HEK293 (cell line): Measurements from ENCODE around the gene HSD17B14.

Source experiments
- GLI4 ChIP-seq: fragments of 450-650 bp; formaldehyde crosslinking; IDR thresholded peaks from 2 replicates; pipeline ENCODE4 v1.5.1; 2016; ENCODE audit warnings: missing biosample characterization, missing genetic modification characterization
- GLIS2 ChIP-seq: fragments of 450-650 bp; formaldehyde crosslinking; IDR thresholded peaks from 2 replicates; pipeline ENCODE4 v1.5.1; 2016; ENCODE audit warnings: missing biosample characterization, missing genetic modification characterization
- HOXD13 ChIP-seq: sonication (generic); formaldehyde crosslinking; IDR thresholded peaks from 2 replicates; pipeline ENCODE4 v1.8.0; 2022; ENCODE audit warnings: missing genetic modification reagents, borderline replicate concordance
- MYNN ChIP-seq: fragments of 450-650 bp; formaldehyde crosslinking; IDR thresholded peaks from 2 replicates; pipeline ENCODE4 v1.5.1; 2016; ENCODE audit warnings: missing biosample characterization, missing genetic modification characterization, borderline replicate concordance
- OSR2 ChIP-seq: fragments of 450-650 bp; formaldehyde crosslinking; IDR thresholded peaks from 2 replicates; pipeline ENCODE4 v1.5.1; 2016; ENCODE audit warnings: missing biosample characterization, missing genetic modification characterization
- REST ChIP-seq: fragments of 450-650 bp; formaldehyde crosslinking; IDR thresholded peaks from 2 replicates; pipeline ENCODE4 v1.5.1; 2016; ENCODE audit warnings: missing biosample characterization, missing genetic modification characterization
- TRIM28 ChIP-seq: IDR thresholded peaks from 2 replicates; pipeline ENCODE4 v1.6.1; 2011; ENCODE audit warnings: low read length, control low read depth, borderline replicate concordance
- ZFP37 ChIP-seq: fragments of 450-650 bp; formaldehyde crosslinking; IDR thresholded peaks from 2 replicates; pipeline ENCODE4 v1.5.1; 2016; ENCODE audit warnings: missing biosample characterization, missing genetic modification characterization
- ZNF10 ChIP-seq: fragments of 450-650 bp; formaldehyde crosslinking; IDR thresholded peaks from 2 replicates; pipeline ENCODE4 v1.5.1; 2017; ENCODE audit warnings: missing biosample characterization, missing genetic modification characterization
- ZNF175 ChIP-seq: fragments of 450-650 bp; formaldehyde crosslinking; IDR thresholded peaks from 2 replicates; pipeline ENCODE4 v1.5.1; 2016; ENCODE audit warnings: missing biosample characterization, missing genetic modification characterization
- ZNF221 ChIP-seq: fragments of 450-650 bp; formaldehyde crosslinking; IDR thresholded peaks from 2 replicates; pipeline ENCODE4 v1.5.1; 2017; ENCODE audit warnings: missing biosample characterization, missing genetic modification characterization, borderline replicate concordance
- ZNF239 ChIP-seq: fragments of 450-650 bp; formaldehyde crosslinking; IDR thresholded peaks from 2 replicates; pipeline ENCODE4 v1.5.1; 2016; ENCODE audit warnings: missing biosample characterization, missing genetic modification characterization
- ZNF274 ChIP-seq, 2 experiments: fragments of 200-500 bp in 1 of 2; fragments of 450-650 bp in 1 of 2; sonication (Bioruptor generic) in 1 of 2; formaldehyde crosslinking in 1 of 2; IDR thresholded peaks; 2 replicates each; pipeline versions ENCODE4 v1.5.1 to v1.6.1; 2014 to 2016; ENCODE audit warnings: borderline replicate concordance in 1 of 2, inconsistent platforms in 1 of 2, low read length in 1 of 2, missing biosample characterization in 1 of 2, missing genetic modification characterization in 1 of 2
- ZNF292 ChIP-seq: fragments of 450-650 bp; formaldehyde crosslinking; IDR thresholded peaks from 2 replicates; pipeline ENCODE4 v1.5.1; 2016; ENCODE audit warnings: low read depth, missing biosample characterization, missing genetic modification characterization, borderline replicate concordance
- ZNF394 ChIP-seq: fragments of 450-650 bp; formaldehyde crosslinking; IDR thresholded peaks from 2 replicates; pipeline ENCODE4 v1.5.1; 2016; ENCODE audit warnings: missing biosample characterization, missing genetic modification characterization, mild to moderate bottlenecking, moderate library complexity, borderline replicate concordance
- ZNF404 ChIP-seq: fragments of 450-650 bp; formaldehyde crosslinking; IDR thresholded peaks from 2 replicates; pipeline ENCODE4 v1.5.1; 2017; ENCODE audit warnings: missing biosample characterization, missing genetic modification characterization
- ZNF48 ChIP-seq: fragments of 450-650 bp; formaldehyde crosslinking; IDR thresholded peaks from 2 replicates; pipeline ENCODE4 v1.5.1; 2016; ENCODE audit warnings: missing biosample characterization, missing genetic modification characterization
- ZNF514 ChIP-seq: fragments of 450-650 bp; formaldehyde crosslinking; IDR thresholded peaks from 2 replicates; pipeline ENCODE4 v1.5.1; 2016; ENCODE audit warnings: missing biosample characterization, missing genetic modification characterization
- ZNF585B ChIP-seq: fragments of 450-650 bp; formaldehyde crosslinking; IDR thresholded peaks from 2 replicates; pipeline ENCODE4 v1.5.1; 2016; ENCODE audit warnings: missing biosample characterization, missing genetic modification characterization
- ZNF670 ChIP-seq: fragments of 450-650 bp; formaldehyde crosslinking; IDR thresholded peaks from 2 replicates; pipeline ENCODE4 v1.5.1; 2016; ENCODE audit warnings: missing biosample characterization, missing genetic modification characterization, low read depth
- ZNF707 ChIP-seq: fragments of 450-650 bp; formaldehyde crosslinking; IDR thresholded peaks from 2 replicates; pipeline ENCODE4 v1.5.1; 2016; ENCODE audit warnings: missing biosample characterization, missing genetic modification characterization
- ZNF785 ChIP-seq: fragments of 450-650 bp; formaldehyde crosslinking; IDR thresholded peaks from 2 replicates; pipeline ENCODE4 v1.5.1; 2016; ENCODE audit warnings: missing biosample characterization, missing genetic modification characterization
- ZNF830 ChIP-seq: fragments of 450-650 bp; IDR thresholded peaks from 2 replicates; pipeline ENCODE4 v1.5.0; 2018; ENCODE audit warnings: missing biosample characterization, missing genetic modification characterization, low read depth, mild to moderate bottlenecking, moderate library complexity
- ZXDB ChIP-seq: fragments of 450-650 bp; formaldehyde crosslinking; IDR thresholded peaks from 2 replicates; pipeline ENCODE4 v1.5.1; 2016; ENCODE audit warnings: missing biosample characterization, missing genetic modification characterization
- TF ChIP-seq, protein P1 (sequence below): fragments of 450-650 bp; formaldehyde crosslinking; IDR thresholded peaks from 2 replicates; pipeline ENCODE4; 2016; ENCODE audit warnings: missing biosample characterization, missing genetic modification characterization
- TF ChIP-seq, protein P2 (sequence below): fragments of 450-650 bp; formaldehyde crosslinking; IDR thresholded peaks from 2 replicates; pipeline ENCODE4 v1.5.1; 2016; ENCODE audit warnings: missing biosample characterization, missing genetic modification characterization, borderline replicate concordance
- TF ChIP-seq, protein P3 (sequence below): IDR thresholded peaks from 2 replicates; pipeline ENCODE4 v1.6.1; 2011; ENCODE audit warnings: mild to moderate bottlenecking, low read depth, low read length, borderline replicate concordance
- TF ChIP-seq, protein P4 (sequence below): fragments of 450-650 bp; formaldehyde crosslinking; IDR thresholded peaks from 2 replicates; pipeline ENCODE4 v1.5.1; 2016; ENCODE audit warnings: missing biosample characterization, missing genetic modification characterization

HSD17B14 gene

DNA sequence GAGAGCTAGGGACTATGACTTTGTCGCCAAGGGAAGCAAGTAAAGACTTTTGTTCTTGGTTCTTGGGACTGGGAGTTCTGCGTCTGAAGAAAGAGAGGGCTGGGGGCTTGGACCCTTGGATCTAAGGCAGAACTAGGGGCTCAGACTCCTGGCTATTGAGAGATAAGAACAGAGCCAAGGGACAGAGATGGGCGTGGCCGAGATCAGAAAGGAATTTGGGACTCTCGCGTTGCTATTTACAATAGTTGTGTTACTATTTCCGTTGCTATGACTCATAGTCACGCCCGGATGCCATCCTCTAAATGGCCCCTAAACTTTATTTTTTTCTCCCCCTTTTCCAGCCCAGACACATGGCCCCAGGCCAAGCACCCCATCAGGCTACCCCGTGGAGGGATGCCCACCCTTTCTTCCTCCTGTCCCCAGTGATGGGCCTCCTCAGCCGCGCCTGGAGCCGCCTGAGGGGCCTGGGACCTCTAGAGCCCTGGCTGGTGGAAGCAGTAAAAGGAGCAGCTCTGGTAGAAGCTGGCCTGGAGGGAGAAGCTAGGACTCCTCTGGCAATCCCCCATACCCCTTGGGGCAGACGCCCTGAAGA lies 36.7 kb upstream of the HSD17B14 start (continued):
- TF ChIP-seq REST (tag by site-specific recombination), result no peak
- peak; percentile 99 for TF ChIP-seq ZNF394
- TF ChIP-seq ZNF670 (tag by site-specific recombination), result no peak
- no peak for TF ChIP-seq GLI4
- peak; percentile 52 for TF ChIP-seq GLIS2 (tag by site-specific recombination)
- TF ChIP-seq OSR2 (tag by site-specific recombination), result no peak
- no peak for TF ChIP-seq ZNF292 (tag by site-specific recombination)
- peak; percentile 25; the same call in 1 of the 2 replicates for TF ChIP-seq ZNF10 (tag by site-specific recombination)
- no peak for TF ChIP-seq ZNF514 (tag by site-specific recombination)
- TF ChIP-seq, protein P1, sequence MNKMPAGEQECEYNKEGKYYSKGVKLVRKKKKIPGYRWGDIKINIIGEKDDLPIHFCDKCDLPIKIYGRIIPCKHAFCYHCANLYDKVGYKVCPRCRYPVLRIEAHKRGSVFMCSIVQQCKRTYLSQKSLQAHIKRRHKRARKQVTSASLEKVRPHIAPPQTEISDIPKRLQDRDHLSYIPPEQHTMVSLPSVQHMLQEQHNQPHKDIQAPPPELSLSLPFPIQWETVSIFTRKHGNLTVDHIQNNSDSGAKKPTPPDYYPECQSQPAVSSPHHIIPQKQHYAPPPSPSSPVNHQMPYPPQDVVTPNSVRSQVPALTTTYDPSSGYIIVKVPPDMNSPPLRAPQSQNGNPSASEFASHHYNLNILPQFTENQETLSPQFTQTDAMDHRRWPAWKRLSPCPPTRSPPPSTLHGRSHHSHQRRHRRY, result no peak
- TF ChIP-seq ZNF785 (tag by site-specific recombination), result no peak
- no peak for TF ChIP-seq ZNF221 (tag by site-specific recombination)
- no peak for TF ChIP-seq ZNF404 (tag by site-specific recombination)
- TF ChIP-seq ZXDB (tag by site-specific recombination), result peak; percentile 36; the same call in 1 of the 2 replicates
- no peak for TF ChIP-seq MYNN (tag by site-specific recombination)
- no peak for TF ChIP-seq ZNF585B (tag by site-specific recombination)
- TF ChIP-seq ZFP37 (tag by site-specific recombination), result no peak
- no peak for TF ChIP-seq ZNF175 (tag by site-specific recombination)
- no peak for TF ChIP-seq ZNF239 (tag by site-specific recombination)
- TF ChIP-seq ZNF48 (tag by site-specific recombination), result no peak
- no peak for TF ChIP-seq ZNF830 (tag by site-specific recombination)
- no peak for TF ChIP-seq ZNF274 (IDR thresholded peaks at IDR 0.05; ENCODE audit: low read length)
- no peak for TF ChIP-seq ZNF274 (tag by site-specific recombination; IDR thresholded peaks at IDR 0.05; ENCODE audit: borderline replicate concordance)
- TF ChIP-seq, protein P2, sequence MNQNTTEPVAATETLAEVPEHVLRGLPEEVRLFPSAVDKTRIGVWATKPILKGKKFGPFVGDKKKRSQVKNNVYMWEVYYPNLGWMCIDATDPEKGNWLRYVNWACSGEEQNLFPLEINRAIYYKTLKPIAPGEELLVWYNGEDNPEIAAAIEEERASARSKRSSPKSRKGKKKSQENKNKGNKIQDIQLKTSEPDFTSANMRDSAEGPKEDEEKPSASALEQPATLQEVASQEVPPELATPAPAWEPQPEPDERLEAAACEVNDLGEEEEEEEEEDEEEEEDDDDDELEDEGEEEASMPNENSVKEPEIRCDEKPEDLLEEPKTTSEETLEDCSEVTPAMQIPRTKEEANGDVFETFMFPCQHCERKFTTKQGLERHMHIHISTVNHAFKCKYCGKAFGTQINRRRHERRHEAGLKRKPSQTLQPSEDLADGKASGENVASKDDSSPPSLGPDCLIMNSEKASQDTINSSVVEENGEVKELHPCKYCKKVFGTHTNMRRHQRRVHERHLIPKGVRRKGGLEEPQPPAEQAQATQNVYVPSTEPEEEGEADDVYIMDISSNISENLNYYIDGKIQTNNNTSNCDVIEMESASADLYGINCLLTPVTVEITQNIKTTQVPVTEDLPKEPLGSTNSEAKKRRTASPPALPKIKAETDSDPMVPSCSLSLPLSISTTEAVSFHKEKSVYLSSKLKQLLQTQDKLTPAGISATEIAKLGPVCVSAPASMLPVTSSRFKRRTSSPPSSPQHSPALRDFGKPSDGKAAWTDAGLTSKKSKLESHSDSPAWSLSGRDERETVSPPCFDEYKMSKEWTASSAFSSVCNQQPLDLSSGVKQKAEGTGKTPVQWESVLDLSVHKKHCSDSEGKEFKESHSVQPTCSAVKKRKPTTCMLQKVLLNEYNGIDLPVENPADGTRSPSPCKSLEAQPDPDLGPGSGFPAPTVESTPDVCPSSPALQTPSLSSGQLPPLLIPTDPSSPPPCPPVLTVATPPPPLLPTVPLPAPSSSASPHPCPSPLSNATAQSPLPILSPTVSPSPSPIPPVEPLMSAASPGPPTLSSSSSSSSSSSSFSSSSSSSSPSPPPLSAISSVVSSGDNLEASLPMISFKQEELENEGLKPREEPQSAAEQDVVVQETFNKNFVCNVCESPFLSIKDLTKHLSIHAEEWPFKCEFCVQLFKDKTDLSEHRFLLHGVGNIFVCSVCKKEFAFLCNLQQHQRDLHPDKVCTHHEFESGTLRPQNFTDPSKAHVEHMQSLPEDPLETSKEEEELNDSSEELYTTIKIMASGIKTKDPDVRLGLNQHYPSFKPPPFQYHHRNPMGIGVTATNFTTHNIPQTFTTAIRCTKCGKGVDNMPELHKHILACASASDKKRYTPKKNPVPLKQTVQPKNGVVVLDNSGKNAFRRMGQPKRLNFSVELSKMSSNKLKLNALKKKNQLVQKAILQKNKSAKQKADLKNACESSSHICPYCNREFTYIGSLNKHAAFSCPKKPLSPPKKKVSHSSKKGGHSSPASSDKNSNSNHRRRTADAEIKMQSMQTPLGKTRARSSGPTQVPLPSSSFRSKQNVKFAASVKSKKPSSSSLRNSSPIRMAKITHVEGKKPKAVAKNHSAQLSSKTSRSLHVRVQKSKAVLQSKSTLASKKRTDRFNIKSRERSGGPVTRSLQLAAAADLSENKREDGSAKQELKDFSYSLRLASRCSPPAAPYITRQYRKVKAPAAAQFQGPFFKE (tag by site-specific recombination), result no peak
- TF ChIP-seq HOXD13 (CRISPR knock-in tag), result no peak
- TF ChIP-seq, protein P3, sequence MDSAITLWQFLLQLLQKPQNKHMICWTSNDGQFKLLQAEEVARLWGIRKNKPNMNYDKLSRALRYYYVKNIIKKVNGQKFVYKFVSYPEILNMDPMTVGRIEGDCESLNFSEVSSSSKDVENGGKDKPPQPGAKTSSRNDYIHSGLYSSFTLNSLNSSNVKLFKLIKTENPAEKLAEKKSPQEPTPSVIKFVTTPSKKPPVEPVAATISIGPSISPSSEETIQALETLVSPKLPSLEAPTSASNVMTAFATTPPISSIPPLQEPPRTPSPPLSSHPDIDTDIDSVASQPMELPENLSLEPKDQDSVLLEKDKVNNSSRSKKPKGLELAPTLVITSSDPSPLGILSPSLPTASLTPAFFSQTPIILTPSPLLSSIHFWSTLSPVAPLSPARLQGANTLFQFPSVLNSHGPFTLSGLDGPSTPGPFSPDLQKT, result no peak
- TF ChIP-seq, protein P4, sequence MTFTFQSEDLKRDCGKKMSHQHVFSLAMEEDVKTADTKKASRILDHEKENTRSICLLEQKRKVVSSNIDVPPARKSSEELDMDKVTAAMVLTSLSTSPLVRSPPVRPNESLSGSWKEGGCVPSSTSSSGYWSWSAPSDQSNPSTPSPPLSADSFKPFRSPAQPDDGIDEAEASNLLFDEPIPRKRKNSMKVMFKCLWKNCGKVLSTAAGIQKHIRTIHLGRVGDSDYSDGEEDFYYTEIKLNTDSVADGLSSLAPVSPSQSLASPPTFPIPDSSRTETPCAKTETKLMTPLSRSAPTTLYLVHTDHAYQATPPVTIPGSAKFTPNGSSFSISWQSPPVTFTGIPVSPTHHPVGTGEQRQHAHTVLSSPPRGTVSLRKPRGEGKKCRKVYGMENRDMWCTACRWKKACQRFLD (tag by site-specific recombination), result no peak
- no peak for TF ChIP-seq TRIM28
- no peak for TF ChIP-seq ZNF707 (tag by site-specific recombination)
